Measurements from ENCODE around the gene C19orf67. TPM values are rescaled to one million over a fixed set of nuclear protein-coding genes. Genes with fewer than 3 reads are reported as not detected.
A peak's percentile ranks its signal among the peaks of the same experiment; 100 is the strongest.
"Not testable (repeated sequence)": the region's sequence is repeated elsewhere in the genome, so short reads cannot be mapped to it uniquely, and the experiment has no call there.

Gene C19orf67
- total RNA-seq, 4 donors from 2014 or later, result not detected

GRCh38 chr19:14051980-14052379 lies 33.6 kb downstream of the C19orf67 start:
- ATAC-seq (ENCODE audit: low FRiP score) (no peak), DNase-seq (ENCODE audit: low spot score) (no peak)
- TF ChIP-seq CTCF (IDR thresholded peaks at IDR 0.05), result no peak

- not testable (repeated sequence) for ATAC-seq (ENCODE audit: low FRiP score); DNase-seq (ENCODE audit: low spot score)
Measured at GRCh38 chr19:14050961-14051360, 34.6 kb downstream of the C19orf67 start.

DNA sequence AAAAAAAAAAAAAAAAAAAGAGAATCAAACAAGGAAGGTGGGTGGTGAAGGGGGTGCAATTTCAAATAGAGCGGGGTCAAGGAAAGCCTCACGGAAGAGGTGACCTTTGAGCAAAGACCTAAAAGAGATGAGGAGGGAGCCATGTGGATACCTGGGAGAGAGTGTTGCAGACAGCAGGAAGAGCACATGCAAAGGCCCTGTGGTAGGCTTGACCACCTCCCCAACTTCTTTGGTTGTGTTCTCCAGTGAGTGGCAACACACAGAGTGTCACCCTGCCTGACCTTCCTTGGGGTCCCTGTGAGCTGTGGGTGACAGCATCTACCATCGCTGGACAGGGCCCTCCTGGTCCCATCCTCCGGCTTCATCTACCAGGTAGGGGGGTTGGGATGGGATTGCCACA lies 35.1 kb downstream of the C19orf67 start:
- no peak for TF ChIP-seq CTCF (IDR thresholded peaks at IDR 0.05)
- ATAC-seq (ENCODE audit: low FRiP score), result no peak
- no peak for DNase-seq (ENCODE audit: low spot score)

DNA sequence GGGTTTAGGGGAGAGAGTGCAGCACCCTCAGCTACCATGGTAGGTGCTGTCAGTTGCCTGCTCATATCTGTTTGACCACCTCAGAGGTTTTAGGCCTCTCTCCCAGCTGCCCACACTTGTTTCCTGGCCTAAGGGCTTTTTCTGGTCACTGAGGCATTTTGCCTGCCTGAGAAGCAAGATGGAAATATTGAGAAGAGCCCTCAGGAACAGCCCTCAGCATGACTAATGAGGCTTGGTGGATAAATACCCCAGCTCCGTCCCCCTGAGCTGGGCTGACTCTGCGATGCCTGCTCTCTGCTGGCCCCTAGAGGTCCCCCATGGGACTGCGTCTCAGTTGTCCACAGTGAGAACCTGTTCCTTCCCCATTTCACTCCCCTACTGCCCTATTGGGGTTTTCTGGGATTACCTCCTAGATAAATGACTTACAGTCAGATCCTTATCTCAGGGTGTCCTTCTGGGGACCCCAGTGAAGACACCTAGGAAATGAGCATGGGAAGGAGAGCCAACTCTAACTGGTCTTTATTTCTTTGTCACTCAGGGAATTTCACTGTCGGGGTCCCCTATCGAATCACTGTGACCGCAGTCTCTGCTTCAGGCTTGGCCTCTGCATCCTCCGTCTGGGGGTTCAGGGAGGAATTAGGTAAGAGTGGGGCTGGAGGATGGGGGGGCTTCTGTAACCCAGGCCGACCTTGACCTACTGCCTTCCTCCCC lies 37.0 kb downstream of the C19orf67 start:
- DNase-seq (ENCODE audit: low spot score), result peak; percentile 45
- TF ChIP-seq CTCF (IDR thresholded peaks at IDR 0.05), result no peak
- no peak for ATAC-seq (ENCODE audit: low FRiP score)

- not testable (repeated sequence) for ATAC-seq (ENCODE audit: low FRiP score); DNase-seq (ENCODE audit: low spot score)
Measured at GRCh38 chr19:14047866-14048265, 37.7 kb downstream of the C19orf67 start.

- ATAC-seq (ENCODE audit: low FRiP score), result peak; percentile 75
- TF ChIP-seq CTCF (IDR thresholded peaks at IDR 0.05), result peak in 1 of 3 donors; percentile 38
- not testable (repeated sequence) for DNase-seq (ENCODE audit: low spot score)
Measured at GRCh38 chr19:14042659-14043608, 42.6 kb downstream of the C19orf67 start.

GRCh38 chr19:14039181-14039580 lies 46.4 kb downstream of the C19orf67 start:
- DNase-seq (ENCODE audit: low spot score) (no peak), ATAC-seq (ENCODE audit: low FRiP score) (no peak)
- TF ChIP-seq CTCF (IDR thresholded peaks at IDR 0.05), result no peak

- no peak for TF ChIP-seq CTCF (IDR thresholded peaks at IDR 0.05)
- ATAC-seq (ENCODE audit: low FRiP score) (no peak), DNase-seq (ENCODE audit: low spot score) (no peak)
Measured at GRCh38 chr19:14035706-14036105, 49.9 kb downstream of the C19orf67 start.

GRCh38 chr19:14035159-14035558 lies 50.4 kb downstream of the C19orf67 start:
- ATAC-seq (ENCODE audit: low FRiP score); DNase-seq (ENCODE audit: low spot score): not testable (repeated sequence)

All from omental fat pad (tissue), 4 donors.